Stimulated activated CD4-positive, alpha-beta T cell treated with anti-CD3 and anti-CD28 coated beads, Interleukin-4, amount 100 ng/mL, for 24 hours (primary cell): Measurements from ENCODE around the gene MTFR2.

ENCODE experiments used
- DNase-seq: peaks from one replicate; pipeline ENCODE4 v3.0.0-alpha.2; 2020

Gene MTFR2

DNA sequence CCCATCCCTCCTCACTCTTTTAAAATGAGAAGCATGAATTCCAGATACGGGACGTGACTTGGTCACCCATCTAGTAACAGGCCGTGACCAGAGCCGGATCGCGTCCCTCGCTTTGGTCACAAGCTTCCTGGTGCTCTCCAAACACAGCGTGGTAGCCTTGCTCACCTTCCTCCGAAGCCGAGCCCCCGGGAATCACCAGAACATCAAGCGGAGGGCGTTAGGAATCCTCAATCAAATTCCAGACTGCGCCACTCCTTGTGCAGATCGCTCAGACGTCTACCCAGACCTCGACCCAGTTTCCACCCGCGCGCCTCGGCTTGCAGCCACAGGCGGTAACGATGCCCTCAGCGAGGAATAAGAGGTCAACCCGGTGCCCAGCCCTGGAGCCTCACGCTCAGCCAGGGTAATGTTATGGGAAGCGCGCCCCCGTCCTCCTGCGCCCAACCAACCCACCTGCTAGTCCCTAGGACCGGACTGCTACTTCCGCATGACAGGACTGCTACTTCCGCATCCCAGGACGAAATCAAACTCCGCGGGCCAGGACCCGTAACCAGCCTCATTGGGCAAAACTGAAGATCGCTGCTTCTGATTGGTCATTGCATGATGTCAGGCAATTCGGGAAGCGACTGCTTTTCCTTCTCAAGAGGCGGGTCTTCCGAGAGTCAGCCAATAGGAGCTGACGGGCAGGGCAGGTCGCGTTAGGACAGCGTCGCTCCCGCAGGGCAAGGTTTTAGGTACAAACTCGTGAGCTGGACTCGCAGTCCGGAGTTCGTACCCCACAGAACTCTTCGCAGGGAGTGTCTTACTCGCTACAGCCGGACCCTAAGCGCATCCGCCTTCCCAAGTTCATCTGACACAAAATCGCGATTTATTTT lies at the start of gene MTFR2:
Gene MTFR2 (minus strand): TSS at position 501 of the 875 bp plus-strand sequence. CDS start 1,212 bp downstream, outside the sequence.
- peak; percentile 95 for DNase-seq

DNA sequence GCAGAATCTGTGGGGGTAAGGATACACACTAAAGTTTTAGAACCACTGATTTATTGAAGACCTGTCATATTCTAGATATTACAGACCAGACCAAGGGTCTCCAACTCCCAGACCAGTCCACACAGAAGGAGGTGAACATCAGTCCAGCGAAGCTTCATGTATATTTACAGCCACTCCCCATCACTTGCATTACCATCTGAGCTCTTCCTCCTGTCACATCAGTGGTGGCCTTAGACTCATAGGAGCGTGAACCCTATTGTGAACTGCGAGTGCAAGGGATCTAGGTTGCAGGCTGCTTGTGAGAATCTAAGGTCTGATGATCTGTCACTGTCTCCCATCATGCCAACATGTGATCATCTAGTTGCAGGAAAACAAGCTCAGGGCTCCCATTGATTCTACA lies 44.5 kb upstream of the MTFR2 start:
- DNase-seq = no peak

DNA sequence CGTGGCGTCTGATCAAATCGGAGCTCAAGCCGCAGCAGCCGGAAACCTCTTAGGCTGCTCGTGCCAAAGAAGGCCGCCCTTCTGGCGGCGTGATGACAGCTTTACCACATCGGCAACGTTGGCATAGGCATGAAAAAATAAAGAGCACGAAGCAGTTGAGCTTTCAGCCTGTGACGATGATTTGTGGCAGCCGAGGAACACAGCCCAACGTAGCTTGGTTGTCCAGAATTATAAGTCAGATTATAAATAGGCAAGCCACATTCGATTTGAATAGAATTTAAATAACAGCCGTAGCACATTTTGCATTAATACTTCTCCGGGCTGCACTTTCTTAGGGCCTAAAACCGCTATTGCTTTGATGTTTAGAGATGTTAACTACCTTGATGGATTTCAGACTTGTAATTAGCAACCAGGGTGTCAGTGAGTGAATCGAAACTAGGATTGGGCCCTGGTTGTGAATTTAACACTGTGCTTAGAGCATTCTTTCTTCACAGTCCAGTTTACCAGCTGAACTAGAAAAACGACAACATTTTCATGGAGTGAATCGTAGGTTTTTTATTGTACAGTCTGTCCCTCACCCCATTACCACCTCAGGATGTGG lies 40.4 kb upstream of the MTFR2 start:
- peak; percentile 77 for DNase-seq

DNA sequence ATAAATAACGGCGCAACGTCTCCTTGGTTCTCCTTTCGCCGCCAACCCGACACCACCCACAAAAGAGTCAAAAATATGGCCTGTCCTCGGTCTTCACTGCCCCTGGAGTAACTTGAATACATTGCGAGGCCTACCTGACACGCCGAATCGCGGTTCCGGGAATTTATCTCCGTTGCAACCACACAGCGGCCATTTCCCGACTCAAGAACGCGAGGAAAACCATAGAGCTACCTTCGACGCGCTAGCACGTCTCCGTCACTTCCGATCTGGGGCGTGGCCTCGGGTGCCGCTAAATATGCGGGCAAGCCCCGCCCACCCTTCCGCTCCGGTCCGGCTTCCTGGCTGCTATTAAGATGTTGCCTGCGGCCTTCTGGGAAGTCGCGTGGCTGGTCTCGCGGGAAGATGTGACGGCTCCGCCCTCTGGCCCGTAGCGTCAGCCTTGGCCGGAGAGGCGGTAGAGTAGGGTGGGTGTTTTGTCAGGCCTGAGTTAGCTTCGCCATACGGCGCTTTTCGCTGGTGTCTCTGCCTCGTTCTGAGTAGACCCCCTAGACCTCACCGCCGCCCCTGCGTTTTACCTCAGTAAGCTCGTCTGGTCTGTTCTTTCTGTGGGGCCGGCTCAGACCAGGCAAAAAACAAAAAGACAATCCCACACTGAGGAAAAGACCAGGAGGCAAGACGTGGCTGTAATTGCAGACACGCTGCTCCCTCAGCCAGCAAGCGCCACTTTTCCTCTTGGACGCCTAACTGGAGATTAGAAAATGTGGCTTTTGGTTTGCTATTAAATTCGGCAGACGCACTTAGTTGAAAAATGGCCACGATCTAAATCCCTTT lies 39.7 kb upstream of the MTFR2 start, which contains the start of gene BCLAF1:
Gene BCLAF1 (minus strand): TSS at position 268 of the 831 bp plus-strand sequence. CDS start 9,980 bp downstream, outside the sequence.
- peak; percentile 99 for DNase-seq

DNA sequence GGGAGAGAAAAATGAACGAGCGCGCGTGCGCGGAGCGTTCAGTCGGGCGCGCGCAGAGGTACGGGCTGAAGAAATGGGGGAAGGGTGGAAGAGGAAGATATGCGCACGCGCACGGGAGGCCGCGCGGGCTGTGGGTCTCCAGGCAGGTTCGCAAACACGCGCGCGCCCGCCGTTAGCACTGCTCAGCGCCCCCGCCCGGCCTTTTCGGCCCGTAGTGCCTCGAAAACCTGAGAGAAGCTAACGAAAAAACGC lies 39.1 kb upstream of the MTFR2 start:
- peak; percentile 92 for DNase-seq

DNA sequence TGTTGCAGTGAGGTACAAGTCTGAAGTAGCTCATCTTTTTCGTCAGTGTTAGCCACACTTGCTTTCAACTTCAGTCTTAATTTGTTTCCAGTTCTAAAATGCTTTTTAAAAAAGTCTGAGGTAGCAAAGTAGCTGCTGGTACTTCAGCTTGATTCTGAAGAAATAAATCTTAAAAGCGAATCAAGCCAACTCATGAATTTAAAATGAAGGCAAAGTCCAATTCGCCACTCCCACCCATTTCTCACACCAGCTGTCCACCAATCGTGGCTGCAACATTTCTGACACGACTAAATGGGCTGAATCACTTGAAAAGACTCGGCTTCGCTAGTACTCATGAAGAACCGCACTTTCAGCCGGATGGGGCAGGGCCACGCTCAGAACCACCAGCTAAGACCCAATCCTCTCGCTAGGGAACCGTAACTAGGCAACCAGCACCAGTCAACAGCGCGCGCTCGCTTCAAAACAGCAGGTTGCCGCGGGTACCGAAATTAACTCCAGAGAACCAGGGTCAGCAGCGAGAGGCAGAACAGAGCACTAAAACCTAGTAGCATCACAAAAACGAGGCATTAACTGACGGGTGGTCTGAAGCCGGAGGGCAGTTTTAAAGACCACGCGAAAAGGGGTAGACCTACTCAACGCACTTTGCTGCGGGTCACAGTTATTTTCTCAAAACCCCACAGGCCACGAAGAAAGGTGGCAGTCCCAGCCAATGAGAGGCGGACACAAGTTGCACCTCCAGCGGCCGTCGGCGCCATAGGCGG lies 38.6 kb upstream of the MTFR2 start:
- peak; percentile 89 for DNase-seq

DNA sequence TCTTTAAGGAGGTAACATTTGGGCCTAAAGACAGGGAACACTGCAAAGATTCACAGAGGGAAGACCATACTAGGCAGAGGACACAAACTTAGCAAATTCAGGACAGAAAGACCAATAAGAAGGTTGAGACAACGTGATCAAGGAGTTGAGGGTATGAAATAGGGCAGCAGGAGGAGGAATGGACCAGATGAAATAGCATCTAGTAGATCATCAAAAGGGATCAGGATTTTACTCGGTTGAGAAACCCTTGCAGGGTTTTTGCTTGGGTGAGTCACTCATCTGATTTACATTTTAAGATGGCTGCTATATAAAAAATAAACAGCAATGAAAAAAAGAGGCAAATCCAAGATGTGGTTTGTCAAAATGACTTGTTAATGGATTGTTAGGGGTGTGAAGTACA lies 34.8 kb upstream of the MTFR2 start:
- DNase-seq = no peak

DNA sequence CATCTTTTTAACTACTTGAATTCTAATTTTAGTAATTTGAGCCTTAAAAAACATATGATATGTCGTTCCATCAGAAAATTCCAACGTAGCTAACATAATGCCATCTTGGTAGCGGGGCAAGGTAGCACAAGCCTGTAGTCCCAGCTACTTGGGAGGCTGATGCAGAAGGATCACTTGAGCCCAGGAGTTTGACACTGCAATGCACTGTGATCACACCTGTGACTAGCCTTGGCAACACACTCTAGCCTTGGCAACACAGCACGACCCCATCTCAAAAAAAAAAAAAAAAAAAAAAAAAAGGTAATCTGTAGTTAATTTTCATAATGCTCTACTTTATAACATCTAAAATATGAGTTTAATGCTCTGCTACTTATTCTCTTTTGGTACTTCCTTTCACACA lies 32.8 kb upstream of the MTFR2 start:
- DNase-seq = no peak

DNA sequence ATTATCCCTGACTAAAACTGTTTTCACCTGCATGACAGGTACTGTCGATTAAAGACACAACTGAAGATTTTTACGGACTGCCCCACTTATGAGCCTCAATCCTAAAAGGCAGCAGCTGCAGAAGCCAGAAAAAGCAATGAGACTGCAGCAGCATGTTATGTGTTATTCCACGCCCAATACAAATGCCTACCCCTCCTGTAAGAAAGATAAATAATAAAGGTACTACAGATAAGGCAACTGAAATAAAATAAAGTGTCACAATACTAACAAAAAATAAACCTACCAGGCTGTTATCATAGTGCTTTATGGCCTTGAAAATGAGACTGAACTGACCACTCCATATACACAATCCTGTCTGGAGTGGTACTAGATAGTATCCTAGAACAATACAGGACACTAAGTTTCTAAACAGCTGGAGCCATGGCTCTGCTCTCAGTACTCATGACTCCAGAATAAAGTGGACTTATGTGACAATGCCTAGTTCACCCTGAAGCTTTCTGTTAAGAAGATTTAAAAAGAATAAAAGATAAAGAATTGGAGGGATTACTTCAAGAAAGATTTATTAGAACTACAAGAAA lies 30.0 kb upstream of the MTFR2 start:
- no peak for DNase-seq

DNA sequence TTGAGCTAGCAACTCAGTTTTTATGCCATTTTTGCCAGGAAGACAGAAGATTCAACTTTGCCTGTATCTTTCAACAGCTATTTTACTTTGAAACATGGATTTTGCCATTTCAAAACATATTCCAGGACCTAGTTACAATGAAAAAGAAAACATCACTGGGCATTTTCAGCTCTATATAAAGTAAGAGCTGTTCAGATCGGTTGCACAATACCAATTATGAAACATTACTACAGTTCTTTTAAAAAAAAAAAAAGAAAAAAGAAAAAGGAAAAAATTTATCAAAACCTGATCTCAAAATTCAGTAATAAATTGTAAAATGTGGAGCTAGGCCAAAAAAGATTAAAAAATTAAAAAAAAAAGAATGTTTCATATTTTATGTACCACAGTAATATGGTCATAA lies 24.0 kb upstream of the MTFR2 start:
- no peak for DNase-seq

DNA sequence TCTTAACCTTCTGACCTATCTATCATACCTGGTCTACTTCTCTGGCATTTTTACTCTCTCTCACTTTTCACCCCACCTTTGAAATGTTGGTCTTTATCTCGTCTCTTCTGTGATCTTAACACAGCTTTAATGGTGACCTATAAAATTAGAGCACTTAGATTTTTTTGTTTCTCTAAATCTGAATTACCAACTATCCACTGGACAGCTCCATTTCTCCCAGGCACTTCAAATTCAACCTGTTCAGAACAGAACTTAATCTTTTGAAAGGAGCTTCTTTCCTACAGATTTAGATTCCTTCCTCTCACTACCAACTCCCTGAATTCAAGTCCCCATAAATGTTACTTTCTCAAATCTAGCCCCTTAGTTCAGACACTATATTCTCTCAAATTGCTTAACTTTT lies 15.0 kb upstream of the MTFR2 start:
- DNase-seq = no peak

DNA sequence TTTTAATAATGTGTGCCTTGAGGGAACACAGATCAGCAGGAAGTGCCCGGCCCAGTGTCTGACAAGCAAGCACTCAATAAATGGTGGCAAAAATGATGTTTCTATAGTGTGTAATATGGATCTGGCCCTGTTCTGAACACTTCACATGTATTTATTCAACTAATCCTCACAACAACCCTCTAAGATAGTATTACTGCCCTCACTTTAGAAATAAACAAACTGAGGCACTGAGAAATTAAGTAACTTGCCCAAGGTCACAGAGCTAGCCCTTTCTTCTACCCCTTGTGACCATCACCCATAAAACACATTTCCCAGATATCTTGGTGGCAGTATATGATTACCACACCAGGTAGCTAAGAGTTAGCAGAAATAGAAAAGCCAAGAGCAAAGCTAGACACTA lies 12.8 kb upstream of the MTFR2 start:
- DNase-seq = no peak

DNA sequence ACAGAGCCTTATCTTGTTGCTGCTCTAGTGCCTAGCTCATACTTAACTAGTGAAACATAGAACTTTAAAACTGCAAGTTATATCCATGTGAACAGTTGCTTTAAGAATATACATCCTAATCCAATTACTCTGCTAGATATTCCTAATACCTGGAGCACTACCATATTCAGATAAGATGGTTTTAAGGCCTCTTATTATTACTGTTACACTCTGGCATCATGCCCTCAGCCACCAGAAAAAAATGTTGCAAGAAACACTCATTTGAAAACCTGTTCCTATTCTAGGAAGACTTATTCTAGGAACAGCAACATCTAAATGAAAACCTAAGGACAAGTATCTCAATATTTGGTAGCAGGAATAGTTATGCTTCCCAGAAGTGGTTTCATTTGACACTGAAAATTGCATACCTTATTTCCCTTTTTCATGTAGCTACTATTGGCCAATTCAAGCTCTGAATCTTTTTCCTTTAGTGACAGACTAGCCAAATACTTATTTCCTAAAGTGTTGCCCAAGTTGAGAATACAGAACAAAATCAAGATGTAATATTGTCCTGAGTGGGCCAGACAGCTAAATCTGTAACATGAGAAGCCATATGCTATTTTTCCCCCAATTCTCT lies 4.8 kb upstream of the MTFR2 start:
- DNase-seq = no peak

DNA sequence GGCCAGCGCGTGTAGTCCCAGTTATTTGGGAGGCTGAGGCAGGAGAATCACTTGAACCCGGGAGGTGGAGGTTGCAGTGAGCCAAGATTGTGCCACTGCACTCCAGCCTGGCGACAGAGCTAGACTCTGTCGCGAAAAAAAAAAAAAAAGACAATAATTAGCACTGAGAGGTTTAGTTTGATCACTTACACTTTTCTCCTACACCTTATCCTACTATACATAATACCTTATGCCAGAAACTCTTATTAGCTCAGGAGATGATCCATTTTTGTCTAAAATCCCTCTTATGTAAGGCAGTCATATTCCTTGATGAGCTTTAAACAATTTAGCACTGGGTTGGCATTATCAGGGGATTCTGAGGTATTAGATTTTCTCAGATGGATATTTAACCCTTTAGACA lies 3.6 kb upstream of the MTFR2 start:
- no peak for DNase-seq

DNA sequence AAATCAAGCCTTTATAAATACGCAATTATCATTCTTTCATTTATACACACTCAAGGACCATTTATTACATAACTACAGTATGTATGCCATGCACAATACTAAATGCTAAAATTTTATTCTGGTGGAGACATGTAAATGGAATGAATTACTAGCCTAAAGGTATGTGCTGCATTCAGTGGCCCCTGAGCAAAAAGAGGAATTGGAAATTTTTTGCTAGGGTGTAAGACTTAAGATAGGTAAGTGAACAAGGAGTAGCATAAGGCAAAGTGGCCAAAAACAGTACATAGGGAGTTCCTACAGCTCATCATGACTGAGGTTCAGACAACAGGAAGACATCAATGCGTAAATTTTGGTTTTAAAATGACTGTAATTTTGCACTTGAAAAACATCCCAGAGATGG lies 2.3 kb upstream of the MTFR2 start:
- no peak for DNase-seq

DNA sequence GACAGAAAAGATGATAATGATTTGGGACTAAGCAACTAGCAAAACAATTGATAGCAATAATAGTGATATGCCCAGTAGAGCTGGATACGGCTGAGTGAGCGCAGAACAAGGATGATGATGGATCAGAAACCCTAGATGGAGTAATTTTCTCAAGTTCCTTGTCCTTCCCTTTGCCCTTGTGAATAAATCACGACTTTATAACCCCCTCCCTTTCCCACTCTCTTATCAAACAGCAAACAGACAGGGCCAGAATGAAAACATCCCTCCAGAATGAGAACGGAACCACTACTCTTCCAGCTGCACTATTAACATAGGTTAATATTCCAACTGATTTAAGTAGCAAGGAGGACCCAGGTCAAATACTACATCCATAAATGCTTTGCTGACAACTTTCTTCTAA lies 1.3 kb upstream of the MTFR2 start:
- no peak for DNase-seq

DNA sequence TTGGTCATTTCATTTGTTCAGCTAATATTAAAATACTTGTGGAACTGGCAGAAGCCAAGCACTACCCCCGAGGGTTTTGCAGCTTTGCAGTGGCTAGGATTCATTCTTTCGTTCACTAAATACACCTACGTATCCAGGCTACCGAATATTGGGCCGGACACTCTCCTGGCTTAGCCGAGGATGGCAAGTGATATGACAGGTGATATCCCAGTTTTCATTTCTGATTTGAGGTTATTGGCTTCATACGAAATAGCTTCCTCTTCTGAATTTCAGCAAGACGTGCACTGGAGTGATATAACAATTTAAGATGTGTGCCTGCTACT lies 536 bp upstream of the MTFR2 start:
- DNase-seq = no peak

DNA sequence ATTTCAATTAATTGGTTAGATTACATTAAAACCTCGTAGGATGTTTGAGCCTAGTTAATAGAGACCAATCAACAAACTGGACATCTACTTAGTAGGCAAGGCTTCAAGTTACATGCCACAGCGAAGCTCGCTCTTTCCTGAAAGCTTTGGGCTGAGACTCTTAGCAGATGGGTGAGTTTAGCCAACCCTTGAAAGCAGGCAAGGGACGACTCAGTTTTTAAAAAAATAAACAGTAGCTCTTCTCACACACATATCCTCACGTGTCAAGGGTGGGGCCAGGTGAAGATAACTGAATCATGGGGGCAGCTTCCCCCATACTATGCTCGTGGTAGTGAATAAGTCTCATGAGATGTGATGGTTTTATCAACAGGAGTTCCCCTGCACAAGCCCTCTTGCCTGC lies 775 bp downstream of the MTFR2 start:
- DNase-seq = no peak

DNA sequence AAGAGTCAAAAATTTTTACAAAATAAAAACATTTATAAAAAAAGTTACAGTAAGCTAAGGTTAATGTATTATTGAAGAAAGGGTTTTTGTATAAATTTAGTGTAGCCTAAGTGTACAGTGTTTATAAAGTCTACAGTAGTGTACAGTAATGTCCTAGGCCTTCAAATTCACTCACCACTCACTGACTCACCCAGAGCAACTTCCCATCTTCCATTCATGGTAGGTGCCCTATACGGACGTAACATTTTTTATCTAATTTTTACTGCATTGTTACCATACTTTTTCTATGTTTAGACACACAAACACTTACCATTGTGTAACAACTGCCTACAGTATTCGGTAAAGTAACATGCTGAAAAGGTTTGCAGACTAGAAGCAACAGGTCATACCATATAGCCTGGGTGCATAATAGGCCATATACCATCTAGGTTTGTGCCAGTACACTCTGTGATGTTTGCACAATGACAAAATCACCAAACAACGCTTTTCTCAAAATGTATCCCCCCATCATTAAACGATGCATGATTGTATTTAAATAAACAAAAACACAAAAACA lies 6.0 kb downstream of the MTFR2 start:
- DNase-seq = no peak

DNA sequence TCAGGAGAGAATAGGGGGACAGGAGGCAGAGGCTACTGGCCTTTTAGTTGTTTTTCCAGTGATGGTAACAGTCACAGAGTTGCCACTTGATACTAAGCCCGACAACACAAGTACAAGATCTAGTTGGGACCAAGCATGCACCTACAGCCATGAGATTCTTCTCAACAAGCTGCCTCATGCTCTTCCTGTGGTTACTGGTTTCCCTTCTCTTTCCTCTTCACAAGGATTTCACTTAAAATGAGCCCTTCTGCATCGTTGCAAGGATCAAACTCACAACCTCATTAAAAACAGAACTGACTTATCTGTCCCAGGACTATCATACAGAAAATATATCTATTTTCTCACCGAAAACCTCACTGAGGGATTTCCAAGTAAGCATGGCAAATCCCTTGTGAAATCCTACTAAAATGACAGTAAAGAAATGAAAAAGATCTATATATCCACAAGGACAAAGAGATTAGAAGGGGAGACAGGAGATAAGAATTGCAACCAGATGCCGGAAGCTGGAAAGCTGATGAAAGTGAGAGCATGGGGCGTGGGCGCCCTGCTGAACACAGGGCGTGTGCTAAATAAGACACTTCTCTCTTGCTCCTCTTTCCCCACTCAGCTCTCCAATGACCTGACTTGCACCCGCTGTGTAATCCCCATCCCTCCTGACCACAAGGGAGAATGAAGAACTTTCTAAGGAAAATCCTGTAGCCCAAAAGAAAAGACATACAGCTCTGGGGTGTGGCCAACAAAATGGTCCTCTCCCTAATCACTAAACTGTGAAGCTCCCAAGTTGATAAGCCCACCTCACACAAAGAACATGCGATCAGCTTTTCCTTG lies 13.4 kb downstream of the MTFR2 start:
- no peak for DNase-seq

DNA sequence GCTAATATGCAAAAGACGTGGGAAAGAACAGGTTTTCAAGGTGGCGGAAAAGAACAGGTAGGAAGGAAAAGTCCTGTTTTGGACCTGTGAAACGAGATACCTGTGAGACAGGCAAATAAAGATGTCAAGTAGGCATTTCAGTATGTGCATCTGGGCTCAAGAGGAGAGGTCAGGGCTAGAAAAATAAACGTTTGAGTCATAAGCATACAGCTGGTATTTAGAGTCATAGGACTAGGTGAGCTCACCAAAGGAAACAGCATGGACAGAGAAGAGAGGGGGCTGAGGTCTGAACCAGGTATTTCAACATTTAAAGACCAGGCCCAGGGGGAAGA lies 14.9 kb downstream of the MTFR2 start:
- DNase-seq = no peak
